ENCODE measurements around the gene DNPEP.
"Not testable (repeated sequence)": the region's sequence is repeated elsewhere in the genome, so short reads cannot be mapped to it uniquely, and the experiment has no call there.

Gene DNPEP

GRCh38 chr2:219420687-219421086 is 33.0 kb upstream of the DNPEP start:
- DNase-seq = no peak

- DNase-seq = no peak
Observed at GRCh38 chr2:219419331-219420197, 31.9 kb upstream of the DNPEP start.

- DNase-seq = no peak
Observed at GRCh38 chr2:219419012-219419324, 31.3 kb upstream of the DNPEP start.

- peak; percentile 76 for DNase-seq
Observed at GRCh38 chr2:219418155-219419011, 30.7 kb upstream of the DNPEP start, which contains the start of gene DES. Gene DES (plus strand): TSS chr2:219418377. CDS start chr2:219418463, 86 bp downstream.

- no peak for DNase-seq
Observed at GRCh38 chr2:219417374-219417773, 29.7 kb upstream of the DNPEP start.

- DNase-seq = no peak
Observed at GRCh38 chr2:219416938-219417337, 29.2 kb upstream of the DNPEP start.

- no peak for DNase-seq
Observed at GRCh38 chr2:219416235-219416602, 28.5 kb upstream of the DNPEP start.

GRCh38 chr2:219415580-219416234 is 28.0 kb upstream of the DNPEP start:
- DNase-seq = no peak

- no peak for DNase-seq
Observed at GRCh38 chr2:219414857-219415256, 27.1 kb upstream of the DNPEP start.

GRCh38 chr2:219410390-219410789 is 22.7 kb upstream of the DNPEP start:
- no peak for DNase-seq

- no peak for DNase-seq
Observed at GRCh38 chr2:219409619-219410018, 21.9 kb upstream of the DNPEP start.

GRCh38 chr2:219408631-219409030 is 20.9 kb upstream of the DNPEP start:
- no peak for DNase-seq

- no peak for DNase-seq
Observed at GRCh38 chr2:219408204-219408603, 20.5 kb upstream of the DNPEP start.

GRCh38 chr2:219407343-219407742 is 19.6 kb upstream of the DNPEP start:
- not testable (repeated sequence) for DNase-seq

- no peak for DNase-seq
Observed at GRCh38 chr2:219406861-219407230, 19.1 kb upstream of the DNPEP start.

- no peak for DNase-seq
Observed at GRCh38 chr2:219405958-219406860, 18.5 kb upstream of the DNPEP start.

- no peak for DNase-seq
Observed at GRCh38 chr2:219405451-219405850, 17.7 kb upstream of the DNPEP start.

- no peak for DNase-seq
Observed at GRCh38 chr2:219404954-219405353, 17.2 kb upstream of the DNPEP start.

GRCh38 chr2:219404291-219404910 is 16.7 kb upstream of the DNPEP start:
- DNase-seq = no peak

- DNase-seq = no peak
Observed at GRCh38 chr2:219403861-219404260, 16.1 kb upstream of the DNPEP start.
